CD4-positive, alpha-beta T cell treated with Interferon alpha-2 for 1 hour (primary cell): Measurements from ENCODE around the gene TPCN2.

ENCODE experiments used
- DNase-seq, 2 donors: peaks; one replicate each; pipeline ENCODE4 v3.0.0-alpha.2; 2020 to 2022

Gene TPCN2

GRCh38 chr11:69058511-69059270 lies 10.0 kb downstream of the TPCN2 start:
- DNase-seq: no peak

- no peak for DNase-seq
Measured at GRCh38 chr11:69059429-69059828, 10.7 kb downstream of the TPCN2 start.

- DNase-seq: no peak
Measured at GRCh38 chr11:69059985-69060384, 11.3 kb downstream of the TPCN2 start.

GRCh38 chr11:69060806-69061712 lies 12.3 kb downstream of the TPCN2 start:
- no peak for DNase-seq

- DNase-seq: no peak
Measured at GRCh38 chr11:69061713-69062053, 13.0 kb downstream of the TPCN2 start.

DNA sequence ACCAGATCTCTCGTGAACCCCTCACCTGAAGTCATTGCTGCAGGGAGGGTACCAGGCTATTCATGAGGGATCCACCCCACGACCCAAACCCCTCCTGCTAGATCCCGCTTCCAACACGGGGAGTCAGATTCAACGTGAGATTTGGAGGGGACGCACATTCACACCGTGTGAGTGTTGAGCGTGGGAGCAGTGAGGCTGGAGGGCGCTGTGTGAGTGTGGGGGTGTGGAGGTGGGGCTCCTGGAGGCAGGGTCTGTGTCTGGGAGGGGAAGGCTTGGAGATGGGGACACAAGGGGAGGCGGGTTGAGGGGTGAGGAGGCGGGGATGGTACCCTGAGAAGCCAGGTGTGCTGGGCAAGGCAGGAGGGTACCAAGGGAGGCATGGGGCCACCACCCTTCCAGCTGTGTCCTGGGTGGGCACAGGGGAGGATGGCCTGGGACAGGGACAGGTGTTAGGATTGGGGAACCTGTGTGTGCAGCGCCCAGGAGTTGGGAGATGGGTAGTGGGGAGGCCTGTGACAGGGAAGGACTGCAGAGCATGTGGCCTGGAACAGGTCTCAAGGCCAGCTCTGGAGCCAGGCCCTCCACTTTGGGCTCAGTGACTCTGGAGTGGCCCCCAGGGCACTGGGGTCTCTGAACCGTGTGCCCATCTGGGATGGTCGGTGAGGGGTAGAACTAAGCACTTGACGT lies 13.6 kb downstream of the TPCN2 start:
- DNase-seq: no peak

DNA sequence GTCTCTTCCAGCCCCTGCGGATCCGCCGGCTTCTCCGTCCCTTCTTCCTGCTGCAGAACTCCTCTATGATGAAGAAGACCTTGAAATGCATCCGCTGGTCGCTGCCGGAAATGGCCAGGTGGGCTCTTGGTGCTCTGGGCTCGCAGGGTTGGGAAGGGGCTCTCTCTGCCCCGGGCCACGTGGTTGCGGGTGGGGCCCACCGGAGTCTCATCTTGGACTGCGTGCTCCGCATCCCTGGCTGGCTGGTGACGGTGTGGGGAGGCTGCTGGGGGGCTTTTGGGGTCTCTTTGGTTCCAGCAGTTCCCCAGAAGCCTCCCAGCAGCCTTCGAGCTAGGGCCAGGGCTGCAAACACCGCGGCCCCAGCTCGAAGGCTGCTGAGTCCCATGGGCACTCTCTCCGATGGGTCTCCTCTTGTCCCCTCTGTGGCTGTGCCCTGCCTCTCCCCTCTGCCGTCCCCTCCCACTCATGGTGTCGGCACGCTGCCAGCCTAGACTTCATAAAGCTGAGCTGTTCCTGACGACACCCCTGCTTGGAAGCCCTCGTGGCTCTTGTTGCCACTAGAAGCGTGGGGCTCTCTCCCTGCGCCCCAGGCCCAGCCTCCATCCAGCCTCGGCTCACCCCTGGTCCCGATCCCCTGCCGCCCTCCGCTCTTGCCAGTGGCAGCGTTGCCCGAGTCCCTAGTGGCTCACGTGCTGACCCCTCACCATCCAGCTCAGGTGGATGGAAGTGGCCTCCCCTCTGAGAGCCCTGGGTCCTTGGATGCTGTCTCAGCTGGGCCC lies 14.3 kb downstream of the TPCN2 start:
- DNase-seq: no peak

DNA sequence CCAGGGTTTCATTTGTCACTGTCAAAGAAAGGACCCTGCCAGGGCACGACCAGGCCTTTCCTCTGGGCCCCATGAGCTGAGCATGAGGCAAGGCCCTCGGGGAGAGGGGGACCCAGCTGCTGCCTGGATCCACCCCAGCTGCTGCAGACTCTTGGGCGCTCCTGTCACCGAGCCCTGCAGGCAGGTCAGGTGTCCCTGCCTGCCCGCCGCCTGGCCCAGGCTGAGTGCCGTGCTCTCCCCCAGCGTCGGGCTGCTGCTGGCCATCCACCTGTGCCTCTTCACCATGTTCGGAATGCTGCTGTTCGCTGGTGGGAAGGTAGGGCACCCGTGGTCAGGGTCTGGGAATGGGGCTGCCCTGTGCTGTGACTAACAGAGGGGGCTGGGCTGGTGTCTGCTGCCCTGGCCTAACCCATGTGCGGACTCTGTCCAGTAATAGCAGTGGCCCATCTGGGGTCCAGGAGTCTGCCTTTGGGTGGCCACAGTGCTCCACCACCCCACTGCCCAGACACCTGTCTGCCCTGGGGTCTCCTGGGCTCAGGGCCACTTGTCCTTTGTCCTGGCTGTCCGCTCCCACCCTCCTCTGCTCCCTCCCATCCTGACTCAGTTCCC lies 15.0 kb downstream of the TPCN2 start:
- no peak for DNase-seq

DNA sequence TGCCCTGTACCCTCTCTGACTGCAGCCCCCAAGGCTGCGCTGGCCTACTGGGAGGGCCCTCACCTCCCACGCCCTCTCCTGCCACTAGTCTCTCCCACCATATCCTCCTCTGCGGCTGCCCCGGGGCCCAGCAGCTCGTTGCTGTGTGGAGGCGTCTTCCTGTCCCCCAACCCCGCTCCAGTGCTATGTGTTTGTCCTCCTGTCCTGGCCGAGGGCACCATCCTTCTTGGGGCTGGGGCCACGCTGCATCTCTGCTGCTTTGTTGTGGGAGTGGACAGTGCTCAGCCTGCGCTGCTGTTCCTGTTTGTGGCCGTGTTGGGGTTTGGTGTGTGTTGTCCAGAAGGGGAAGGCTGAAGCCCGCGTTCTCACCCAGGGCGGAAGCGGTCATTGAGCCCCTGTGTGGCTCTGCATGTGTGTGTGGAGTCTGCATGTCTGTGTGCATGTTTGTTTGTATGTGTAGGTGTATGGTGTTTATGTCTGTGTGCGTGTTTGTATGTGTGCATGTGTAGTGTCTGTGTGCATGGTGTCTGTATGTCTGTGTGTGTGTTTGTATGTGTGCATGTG lies 15.7 kb downstream of the TPCN2 start:
- no peak for DNase-seq

- DNase-seq: no peak
Measured at GRCh38 chr11:69065147-69065710, 16.5 kb downstream of the TPCN2 start.

DNA sequence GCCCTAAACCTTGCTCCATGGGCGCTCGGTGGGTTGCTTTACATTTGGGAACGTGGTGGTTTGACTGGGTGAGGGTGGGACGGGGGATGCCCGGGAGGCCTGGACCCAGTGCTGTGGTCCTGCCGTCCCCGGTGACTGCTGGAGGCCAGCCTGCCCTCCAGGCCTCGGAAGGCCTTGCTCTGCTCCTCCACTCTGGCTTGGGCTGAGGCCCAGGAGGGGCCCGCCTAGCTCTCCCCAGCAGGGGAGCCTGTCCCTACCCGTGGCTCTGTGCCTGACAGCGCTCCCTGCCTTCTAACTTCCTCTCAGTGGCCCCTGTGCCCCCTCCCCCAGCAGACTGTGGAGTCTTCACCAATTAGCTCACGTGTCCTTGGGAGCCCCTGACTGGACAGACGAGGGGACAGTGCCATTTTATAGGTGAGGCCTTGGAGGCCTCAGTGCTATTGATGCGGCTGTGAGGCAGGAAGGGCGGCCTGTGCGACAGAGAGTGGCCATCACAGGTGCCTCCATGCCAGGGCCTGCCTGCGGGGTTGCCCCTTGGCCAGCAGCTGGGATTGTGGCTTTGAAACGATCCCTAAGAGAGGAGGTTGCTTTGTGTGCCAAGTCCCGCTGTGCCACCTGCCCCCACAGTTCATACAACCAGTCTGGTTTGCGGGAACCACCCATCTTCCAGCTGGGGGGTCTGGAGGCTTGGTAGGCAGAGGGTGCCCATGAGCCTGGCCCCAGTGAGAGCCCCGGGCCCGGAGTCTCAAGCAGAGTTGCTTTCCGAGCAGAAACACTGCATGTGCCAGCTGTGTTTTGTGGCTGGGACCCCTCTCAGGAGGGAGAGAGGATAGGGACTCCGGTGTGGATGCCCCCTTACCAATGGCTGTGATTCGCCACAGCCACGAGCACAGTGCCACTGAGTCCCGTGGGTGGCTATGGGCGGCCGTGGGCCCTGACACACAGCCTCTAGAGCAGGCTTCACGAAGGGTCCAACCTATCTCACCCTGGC lies 17.7 kb downstream of the TPCN2 start:
- DNase-seq: no peak

GRCh38 chr11:69067200-69067599 lies 18.5 kb downstream of the TPCN2 start:
- DNase-seq: no peak

GRCh38 chr11:69071086-69071800 lies 22.5 kb downstream of the TPCN2 start:
- no peak for DNase-seq

DNA sequence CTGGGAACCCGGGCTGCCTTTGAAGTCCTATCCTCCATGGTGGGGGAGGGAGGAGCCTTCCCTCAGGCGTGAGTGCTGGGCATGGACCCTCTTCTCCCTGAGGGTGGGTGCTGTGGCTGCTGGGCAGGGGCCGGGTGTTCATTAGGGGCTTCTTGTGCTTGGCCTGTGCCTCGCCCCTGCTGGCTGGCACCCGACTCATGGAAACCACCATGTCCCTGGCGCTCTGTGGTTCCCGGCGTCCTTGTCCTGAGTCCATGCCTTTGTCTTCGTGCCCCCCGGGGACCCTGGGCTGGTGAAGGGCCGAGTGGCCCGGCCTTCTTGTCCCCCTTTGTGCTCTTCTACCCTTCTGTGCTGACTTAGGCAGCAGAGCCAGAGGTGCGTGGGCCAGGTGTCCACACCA lies 23.2 kb downstream of the TPCN2 start:
- no peak for DNase-seq

GRCh38 chr11:69073469-69073868 lies 24.7 kb downstream of the TPCN2 start:
- no peak for DNase-seq

- no peak for DNase-seq
Measured at GRCh38 chr11:69074375-69075140, 25.8 kb downstream of the TPCN2 start.

DNA sequence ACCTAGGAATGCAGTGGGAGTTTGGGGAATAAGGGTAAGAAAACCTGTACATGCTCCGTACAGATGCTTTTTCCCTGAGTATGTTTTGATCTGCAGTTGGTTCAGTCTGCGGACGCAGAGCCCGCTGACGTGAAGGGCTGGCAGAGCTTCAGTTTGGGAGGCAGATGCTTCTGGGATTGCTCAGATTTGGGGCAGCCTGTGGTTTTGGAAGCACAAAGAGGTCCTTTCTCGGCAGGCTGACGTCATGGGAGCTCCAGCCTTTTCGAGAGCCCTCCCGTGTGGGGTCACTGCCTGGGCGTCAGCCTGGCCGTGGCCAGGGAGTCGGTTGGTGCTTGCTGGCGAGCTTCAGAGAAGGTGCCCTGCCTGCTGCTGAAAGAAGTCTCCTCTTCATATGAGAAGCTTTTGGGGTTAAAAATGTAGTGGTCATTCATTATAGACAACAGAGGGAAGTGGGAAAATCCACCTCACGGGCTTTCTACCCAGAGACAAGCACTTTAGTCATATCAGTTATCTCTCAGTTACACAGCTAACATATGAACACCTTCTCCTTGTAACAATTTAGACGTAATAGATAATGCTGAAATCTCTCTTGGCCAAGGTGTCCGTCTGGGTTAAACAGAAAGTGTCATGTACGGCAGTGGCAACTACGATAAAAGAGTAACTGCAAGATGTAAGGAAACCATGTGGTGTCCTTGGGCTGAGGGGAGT lies 26.8 kb downstream of the TPCN2 start:
- DNase-seq: no peak

DNA sequence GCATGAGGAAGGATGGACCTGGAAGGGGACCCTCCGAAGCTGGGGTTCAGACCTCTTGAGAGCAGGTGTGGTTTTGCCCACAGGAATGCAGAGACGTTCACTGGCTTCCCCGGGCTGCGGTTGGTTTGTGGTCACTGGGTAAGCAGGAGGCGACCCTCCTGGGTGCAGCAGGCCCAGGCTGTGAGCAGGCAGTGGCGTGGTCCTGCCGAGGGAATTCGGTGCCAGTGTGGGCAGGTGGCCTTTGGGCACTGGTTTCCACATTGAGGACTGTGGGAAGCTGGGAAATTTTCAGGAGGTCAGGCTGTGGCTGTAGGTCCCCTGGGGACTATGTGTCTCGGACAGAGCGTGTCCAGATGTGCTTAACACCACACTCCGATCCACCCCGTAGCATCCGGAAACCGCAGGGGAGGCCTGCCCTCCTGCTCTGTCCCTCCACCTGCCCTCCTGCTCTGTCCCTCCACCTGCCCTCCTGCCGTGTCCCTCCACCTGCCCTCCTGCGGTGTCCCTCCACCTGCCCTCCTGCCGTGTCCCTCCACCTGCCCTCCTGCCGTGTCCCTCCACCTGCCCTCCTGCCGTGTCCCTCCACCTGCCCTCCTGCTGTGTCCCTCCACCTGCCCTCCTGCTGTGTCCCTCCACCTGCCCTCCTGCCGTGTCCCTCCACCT lies 27.5 kb downstream of the TPCN2 start:
- DNase-seq: no peak
